ENCODE results near the gene TBC1D5. TPM values are rescaled to one million over a fixed set of nuclear protein-coding genes. Genes with fewer than 3 reads are reported as not detected.

TBC1D5 gene
- total RNA-seq, 4 donors from 2014 or later: 51.9 to 66.8 (median 60.1) TPM

DNA sequence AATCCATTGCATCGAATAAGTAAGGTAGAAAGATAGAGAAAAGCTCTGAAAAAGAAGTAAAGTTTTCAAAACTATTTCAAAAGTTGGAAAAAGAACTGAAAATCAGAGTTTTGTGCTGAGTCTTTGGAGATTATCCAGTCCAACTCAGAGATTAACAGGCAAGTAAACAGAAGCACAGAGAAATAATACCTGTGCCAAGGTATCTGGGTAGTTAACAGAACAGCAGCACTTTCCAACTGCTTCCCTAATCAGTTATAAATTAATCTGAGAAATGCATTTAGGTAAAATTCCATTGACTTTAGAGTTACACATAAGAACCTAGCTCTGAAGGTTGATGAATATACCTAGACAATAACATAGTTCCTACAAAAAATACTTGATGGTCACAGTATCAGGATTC, 355.3 kb downstream of the TBC1D5 start:
- intact Hi-C loops (cut with DNase I; ENCODE audit: low total_unique reads): no loop called here
- 92 to 100% methylated on average over 1 of the region's 1 CpG for WGBS, 2 donors
- no peak for TF ChIP-seq CTCF (IDR thresholded peaks at IDR 0.05)
- TF ChIP-seq POLR2A (IDR thresholded peaks at IDR 0.05): no peak
- H3K4me3 ChIP-seq (ENCODE audit: low read depth, poor library complexity, severe bottlenecking): no peak overlapping the region
- no peak for DNase-seq (ENCODE audit: low spot score in 2 of 2)

- intact Hi-C loops (cut with DNase I; ENCODE audit: low total_unique reads): no loop called here
- H3K4me3 ChIP-seq (ENCODE audit: low read depth, poor library complexity, severe bottlenecking): no peak overlapping the region
- DNase-seq (ENCODE audit: low spot score in 2 of 2): no peak
- WGBS, 2 donors: 90 to 94% methylated on average over 8 of the region's 8 CpGs
- no peak for TF ChIP-seq POLR2A (IDR thresholded peaks at IDR 0.05)
- TF ChIP-seq CTCF (IDR thresholded peaks at IDR 0.05): no peak
Observed at GRCh38 chr3:17386432-17386831, 356.0 kb downstream of the TBC1D5 start.

DNA sequence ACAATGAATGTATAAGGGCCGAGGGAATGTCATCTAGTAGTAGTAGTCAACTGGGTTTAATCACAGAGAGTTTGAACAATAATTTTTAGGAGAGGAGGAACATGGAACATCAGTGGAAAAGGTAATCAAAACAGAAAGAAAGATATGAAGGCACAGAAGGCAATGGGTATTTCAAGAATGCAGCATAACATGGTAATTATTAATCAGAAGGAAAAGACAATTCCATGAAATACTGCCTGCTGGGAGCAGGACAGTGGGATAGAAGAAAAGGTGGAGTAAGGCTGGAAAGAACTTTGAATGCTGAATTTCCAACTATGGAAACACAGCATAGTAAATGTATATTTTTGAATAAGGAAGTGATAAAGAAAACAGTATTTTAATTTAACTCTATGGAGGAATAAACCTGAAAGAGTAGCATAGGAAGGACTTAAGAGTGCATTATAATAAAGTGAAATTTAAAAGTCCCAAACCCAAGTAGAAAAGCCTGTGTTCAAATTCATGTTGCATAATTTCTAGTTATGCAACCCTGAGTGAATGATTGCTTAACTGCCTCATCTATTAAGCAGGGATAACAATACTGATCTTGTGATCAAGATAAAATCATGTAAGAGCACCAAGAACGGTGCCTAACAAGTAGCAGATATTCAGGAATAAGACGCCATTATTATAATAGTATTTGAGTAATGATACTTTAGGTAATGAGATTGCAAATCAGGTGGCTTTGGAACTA, 357.7 kb downstream of the TBC1D5 start:
- TF ChIP-seq CTCF (IDR thresholded peaks at IDR 0.05) (no peak), POLR2A (IDR thresholded peaks at IDR 0.05) (no peak)
- WGBS, 2 donors: 69 to 77% methylated on average over 3 of the region's 3 CpGs
- intact Hi-C loops (cut with DNase I; ENCODE audit: low total_unique reads): no loop called here

GRCh38 chr3:17373304-17373703, 369.1 kb downstream of the TBC1D5 start:
- no peak overlapping the region for H3K4me3 ChIP-seq (ENCODE audit: low read depth, poor library complexity, severe bottlenecking)
- intact Hi-C loops (cut with DNase I; ENCODE audit: low total_unique reads): no loop called here
- 97 to 100% methylated on average over 1 of the region's 1 CpG for WGBS, 2 donors
- no peak for DNase-seq (ENCODE audit: low spot score in 2 of 2)
- TF ChIP-seq CTCF (IDR thresholded peaks at IDR 0.05): no peak

More for the DNA sequence above, 357.7 kb downstream of the TBC1D5 start:
- DNase-seq (ENCODE audit: low spot score in 2 of 2): no peak
- H3K4me3 ChIP-seq (ENCODE audit: low read depth, poor library complexity, severe bottlenecking): no peak overlapping the region

DNA sequence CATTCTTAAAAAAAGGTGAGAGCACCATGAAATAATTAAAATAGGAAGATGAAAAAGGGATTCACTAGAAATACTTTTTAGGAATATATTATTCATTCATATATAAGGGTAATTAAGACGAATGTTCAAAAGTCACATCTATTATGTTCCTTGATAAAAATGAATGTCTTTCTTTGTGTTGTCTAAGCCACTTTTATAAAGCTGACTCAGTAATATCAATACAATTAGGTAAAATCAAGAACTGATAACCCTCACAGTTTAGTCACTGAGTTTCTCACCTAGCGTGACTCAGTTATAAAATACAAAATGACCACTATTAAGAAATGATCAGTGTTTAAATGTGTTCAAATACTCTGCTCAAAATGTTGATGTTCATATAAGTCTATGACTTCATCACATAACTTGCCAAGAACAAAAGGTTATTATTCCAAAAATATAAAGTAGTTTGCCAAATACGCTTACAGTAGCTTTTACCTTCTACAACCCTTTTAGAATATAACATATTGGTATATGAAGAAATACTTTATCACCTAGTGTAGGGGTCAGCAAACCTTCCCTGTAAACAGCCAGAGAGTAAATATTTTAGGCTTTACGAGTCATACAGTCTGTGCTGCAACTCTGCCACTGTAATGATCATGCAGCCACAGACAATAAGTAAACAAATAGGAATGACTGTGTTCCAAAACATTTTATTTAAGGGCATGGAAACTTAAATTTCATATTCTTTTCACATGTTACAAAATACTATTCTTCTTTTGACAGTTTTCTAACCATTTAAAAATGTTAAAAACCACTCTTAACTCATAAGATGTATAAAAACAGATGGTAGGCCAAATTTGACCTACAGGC, 369.8 kb downstream of the TBC1D5 start:
- WGBS, 2 donors: 88 to 92% methylated on average over 4 of the region's 4 CpGs
- no peak overlapping the region for H3K4me3 ChIP-seq (ENCODE audit: low read depth, poor library complexity, severe bottlenecking)
- no peak for DNase-seq (ENCODE audit: low spot score in 2 of 2)
- TF ChIP-seq POLR2A (IDR thresholded peaks at IDR 0.05): no peak
- intact Hi-C loops (cut with DNase I; ENCODE audit: low total_unique reads): no loop called here

DNA sequence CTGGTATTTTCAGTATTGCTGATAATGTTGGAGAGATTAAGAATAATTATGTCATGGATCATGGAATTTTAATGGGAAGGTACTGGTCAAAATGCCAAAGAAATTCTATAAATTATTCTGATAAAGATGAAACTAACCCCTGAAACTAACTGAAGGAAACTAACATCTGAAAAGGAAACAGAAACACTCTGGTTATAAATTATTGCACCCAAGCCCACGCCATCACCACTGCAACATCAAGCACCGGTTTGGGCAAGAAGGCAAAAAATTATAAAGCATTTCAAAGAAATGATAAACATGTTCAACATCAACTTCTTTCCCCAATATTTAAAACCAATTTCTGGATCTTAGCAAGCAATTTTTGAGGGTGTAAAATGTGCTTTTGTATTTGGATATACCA, 372.5 kb downstream of the TBC1D5 start:
- H3K4me3 ChIP-seq (ENCODE audit: low read depth, poor library complexity, severe bottlenecking): no peak overlapping the region
- TF ChIP-seq CTCF (IDR thresholded peaks at IDR 0.05) (no peak), POLR2A (IDR thresholded peaks at IDR 0.05) (no peak)
- intact Hi-C loops (cut with DNase I; ENCODE audit: low total_unique reads): no loop called here
- WGBS, 2 donors: 91 to 93% methylated on average over 2 of the region's 2 CpGs
- no peak for DNase-seq (ENCODE audit: low spot score in 2 of 2)
